Heart left ventricle (tissue), 13 donors: Measurements from ENCODE around the gene ME1.

Experiments
- CTCF ChIP-seq, 12 donors: fragments of 200-600 bp; sonication (generic) in 4 of 12; IDR thresholded peaks; one replicate each; pipeline versions ENCODE4 v1.5.0 to v1.8.0; 2018 to 2022; ENCODE audit warnings: antibody characterized with exemption in 12 of 12, mild to moderate bottlenecking in 5 of 12
- POLR2A ChIP-seq, 2 donors: fragments of 450-650 bp; IDR thresholded peaks; one replicate each; pipeline ENCODE4 v1.6.1; 2017; ENCODE audit warnings: antibody characterized with exemption in 2 of 2, mild to moderate bottlenecking in 2 of 2, moderate library complexity in 2 of 2
- donor health status: ischemic (EF 13 %, LVEDD 7.1; RV severe dilation, severe dysfunction).
- donor health status: DM: no; HTN: yes; CAD: no.
- donor health status: DM: no; HTN: no; CAD: no.
- donor health status: ischemic (EF 25% LVEDD 6.9; RV normal size, moderate dysfunction).
- donor health status: ischemic (EF 25% LVEDD 5.7; RV mildly dilated, moderate dysfunction).
- donor health status: ischemic (EF 35%, LVEDD 5.7; RV mildly dilated, moderate dysfunction).
- donor health status: nonischemic (EF 11% LVEDD 7.7; RV severe dilation, severe dysfunction).
- donor health status: DM: yes; HTN: yes; CAD: no.
- donor health status: PGD.
- donor health status: ischemic (EF 29% LVEDD 5.4; RV normal size, mild dysfunction).
- donor health status: nonischemic (EF 23%, LVEDD 6.1; RV moderate dilation, normal function).

GRCh38 chr6:83188501-83188900 lies 242.3 kb downstream of the ME1 start:
- TF ChIP-seq POLR2A (IDR thresholded peaks at IDR 0.05), result no peak
- TF ChIP-seq CTCF (IDR thresholded peaks at IDR 0.05), result no peak
